SKM-1 (cell line): ENCODE results near the gene CMYA5.
"Not testable (repeated sequence)": the region's sequence is repeated elsewhere in the genome, so short reads cannot be mapped to it uniquely, and the experiment has no call there.

ENCODE experiments used
- DNase-seq: peaks from one replicate; lab custom pipeline; 2025; ENCODE audit not compliant: unreplicated experiment; lab: John Stamatoyannopoulos, UW

Gene CMYA5

DNA sequence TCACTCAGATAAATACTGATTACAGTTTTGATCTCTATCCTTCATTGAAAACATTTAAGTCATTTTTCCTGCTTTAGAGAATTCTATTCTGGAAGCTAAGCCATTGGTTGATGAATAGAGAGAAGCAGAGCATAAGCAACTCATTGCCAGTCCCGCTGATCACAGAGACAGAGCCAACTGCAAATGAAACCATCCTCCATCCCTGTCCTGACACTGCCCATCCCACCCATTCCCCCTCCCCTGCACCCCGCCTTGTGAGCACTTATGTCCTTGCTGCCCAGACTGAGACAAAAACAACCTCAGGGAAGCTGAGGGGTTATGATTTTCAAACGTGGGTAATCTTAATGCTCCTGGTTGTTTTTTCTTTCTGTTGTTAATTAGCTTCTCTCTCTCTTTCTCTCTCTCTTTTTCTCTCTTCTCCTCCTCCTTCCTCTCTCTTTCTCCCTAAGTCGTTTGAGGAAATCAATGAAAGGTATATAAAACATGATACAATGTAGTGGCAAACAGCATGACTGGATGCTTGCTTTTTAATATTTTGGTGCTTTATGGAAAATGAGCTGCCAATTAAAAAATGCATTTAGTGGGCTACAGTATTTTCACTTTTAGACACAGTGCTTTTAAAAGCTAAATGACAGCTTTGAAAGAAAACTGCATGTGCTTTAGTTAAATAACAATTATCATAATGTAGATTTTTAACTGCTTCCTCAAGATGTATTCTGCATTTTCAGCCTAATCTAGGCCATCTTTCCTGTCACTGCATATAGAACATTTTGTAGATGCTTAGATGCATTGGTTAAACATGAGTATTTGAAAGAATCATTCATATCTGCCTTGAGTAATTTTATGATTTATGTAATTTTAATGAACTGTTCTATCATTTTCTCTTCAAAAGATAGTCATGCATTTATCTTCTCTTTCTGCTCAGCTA lies 57.3 kb downstream of the CMYA5 start:
- no peak for DNase-seq

- no peak for DNase-seq
Measured at GRCh38 chr5:79750611-79751510, 61.2 kb downstream of the CMYA5 start.

- DNase-seq: no peak
Measured at GRCh38 chr5:79753092-79753491, 63.5 kb downstream of the CMYA5 start.

DNA sequence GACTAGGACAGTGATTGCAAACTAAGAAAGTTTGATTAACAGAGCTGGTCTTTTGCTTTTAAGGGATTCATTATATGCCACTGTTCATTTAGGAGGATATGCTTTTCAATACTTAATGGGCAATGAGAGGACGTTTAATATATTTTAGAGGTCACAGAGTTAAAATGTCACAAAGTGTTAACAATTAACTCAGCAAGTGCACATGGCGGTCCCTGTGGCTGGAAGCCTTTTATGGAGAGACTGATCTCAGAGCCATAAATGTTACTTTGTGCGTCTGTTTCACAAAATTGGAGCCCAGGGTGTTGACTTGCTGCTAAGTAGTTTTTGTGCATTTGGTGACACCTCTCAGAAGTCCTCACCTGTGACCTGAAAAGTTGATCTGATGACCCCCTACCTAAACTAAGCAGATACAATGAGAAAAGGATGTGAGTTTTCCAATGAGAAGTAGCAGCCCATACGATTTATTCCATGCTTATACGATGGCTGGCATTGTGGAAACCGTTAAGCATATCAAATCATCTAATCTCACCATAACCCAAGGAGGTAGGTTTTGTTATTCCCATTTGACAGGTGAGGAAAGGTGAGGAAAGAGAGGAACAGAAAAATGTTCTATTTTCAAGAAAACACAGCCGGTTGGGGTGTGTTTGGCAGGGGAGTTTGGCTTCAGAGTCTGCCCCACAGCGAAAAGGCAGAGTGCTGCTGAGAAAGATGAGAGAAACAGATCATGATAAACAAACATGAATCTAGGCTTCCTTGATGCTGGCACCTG lies 64.4 kb downstream of the CMYA5 start:
- DNase-seq: no peak

- no peak for DNase-seq
Measured at GRCh38 chr5:79754865-79755555, 65.4 kb downstream of the CMYA5 start.

GRCh38 chr5:79756076-79756475 lies 66.4 kb downstream of the CMYA5 start:
- DNase-seq: no peak

- no peak for DNase-seq
Measured at GRCh38 chr5:79759436-79759835, 69.8 kb downstream of the CMYA5 start.

DNA sequence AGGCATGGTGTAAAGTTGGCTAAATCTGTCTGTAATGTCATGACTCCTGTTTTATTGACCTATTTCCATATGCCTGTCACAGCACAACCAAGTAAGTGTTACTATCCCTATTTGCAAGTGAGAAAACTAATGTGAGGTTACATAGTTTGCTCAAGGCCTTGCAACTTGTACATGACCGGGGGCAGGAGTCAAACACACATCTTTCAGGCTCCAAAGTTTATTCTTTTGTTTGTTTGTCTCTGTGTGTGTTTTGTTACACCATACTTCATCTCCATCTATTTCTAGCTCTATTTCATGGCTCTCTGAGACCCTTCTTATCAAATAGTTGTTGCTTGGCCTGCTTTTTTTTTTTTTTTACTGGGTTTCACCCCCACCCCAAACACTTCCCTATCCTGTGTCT lies 70.2 kb downstream of the CMYA5 start:
- no peak for DNase-seq

DNA sequence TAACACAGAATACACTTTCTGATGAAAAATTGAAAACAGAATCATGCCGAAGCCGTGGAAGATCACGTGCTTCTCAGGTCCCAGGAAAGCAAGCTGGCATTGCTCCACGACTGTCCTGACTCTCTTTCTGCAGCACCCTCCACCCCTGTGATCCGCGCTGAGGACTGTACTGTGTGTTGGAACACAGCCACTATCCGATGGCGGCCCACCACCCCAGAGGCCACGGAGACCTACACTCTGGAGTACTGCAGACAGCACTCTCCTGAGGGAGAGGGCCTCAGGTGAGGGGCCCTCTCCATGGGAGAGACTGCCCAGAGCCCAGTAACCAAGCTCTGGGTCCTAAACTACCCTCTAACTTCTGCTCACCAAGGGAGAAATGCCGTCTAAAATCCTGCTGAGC lies 73.3 kb downstream of the CMYA5 start:
- no peak for DNase-seq

- not testable (repeated sequence) for DNase-seq
Measured at GRCh38 chr5:79764147-79764546, 74.5 kb downstream of the CMYA5 start.

- no peak for DNase-seq
Measured at GRCh38 chr5:79771387-79771786, 81.8 kb downstream of the CMYA5 start.

DNA sequence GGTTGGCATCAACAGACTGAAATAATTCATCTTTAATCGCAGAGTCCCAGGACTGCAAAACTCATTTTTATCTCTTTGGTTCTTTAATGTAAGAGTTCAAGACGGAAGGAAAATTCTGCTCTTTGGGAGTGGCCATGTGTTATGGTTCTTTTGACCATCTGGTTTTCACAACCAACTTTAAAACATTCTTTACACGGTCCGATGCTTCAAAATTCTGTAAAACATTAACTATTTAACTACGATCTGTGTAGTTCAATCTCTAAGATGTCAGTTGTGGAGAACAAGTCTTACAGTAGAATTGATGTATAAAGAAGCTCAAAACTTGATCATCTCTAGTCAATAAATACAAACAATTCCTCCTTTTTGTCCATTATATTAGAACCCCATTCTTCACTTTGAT lies 83.0 kb downstream of the CMYA5 start:
- DNase-seq: no peak

DNA sequence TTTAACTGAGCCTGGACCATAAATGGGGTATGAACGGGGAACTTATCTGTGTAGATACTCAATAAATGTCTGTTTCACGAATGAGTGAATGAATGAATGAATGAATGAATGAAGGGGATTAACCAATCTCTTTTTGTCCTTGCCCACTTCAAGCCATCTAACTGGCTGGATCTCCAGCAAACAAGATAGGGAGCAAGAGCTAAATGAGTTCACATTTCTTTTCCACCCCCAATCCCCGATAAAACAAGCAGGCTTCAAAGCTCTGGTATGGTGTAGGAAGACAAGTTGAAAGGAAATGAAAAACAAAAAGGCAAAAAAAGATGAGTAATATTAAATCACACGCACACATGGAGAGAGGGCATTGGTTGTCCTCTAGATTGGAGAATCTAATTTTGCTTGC lies 84.0 kb downstream of the CMYA5 start:
- DNase-seq: no peak

GRCh38 chr5:79774171-79774854 lies 84.7 kb downstream of the CMYA5 start:
- DNase-seq: no peak

DNA sequence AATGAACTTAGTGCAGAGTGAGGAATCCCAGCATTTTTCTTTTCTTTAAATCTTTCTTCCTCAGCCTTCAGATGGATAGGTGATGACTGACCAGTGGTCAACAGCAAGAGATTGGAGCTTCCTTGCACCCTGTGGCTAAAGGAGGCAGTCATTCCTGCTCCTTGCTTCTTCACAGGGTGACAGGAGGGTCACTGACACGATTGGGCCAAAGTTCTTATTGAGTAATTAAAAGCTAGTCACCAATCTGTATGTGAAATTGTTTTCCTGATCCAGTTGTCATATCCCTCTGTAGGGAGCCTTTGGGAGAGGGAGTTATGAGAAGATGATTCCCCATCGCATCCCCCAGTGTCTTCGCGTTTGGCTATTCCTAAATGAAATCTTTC lies 85.2 kb downstream of the CMYA5 start:
- DNase-seq: no peak

DNA sequence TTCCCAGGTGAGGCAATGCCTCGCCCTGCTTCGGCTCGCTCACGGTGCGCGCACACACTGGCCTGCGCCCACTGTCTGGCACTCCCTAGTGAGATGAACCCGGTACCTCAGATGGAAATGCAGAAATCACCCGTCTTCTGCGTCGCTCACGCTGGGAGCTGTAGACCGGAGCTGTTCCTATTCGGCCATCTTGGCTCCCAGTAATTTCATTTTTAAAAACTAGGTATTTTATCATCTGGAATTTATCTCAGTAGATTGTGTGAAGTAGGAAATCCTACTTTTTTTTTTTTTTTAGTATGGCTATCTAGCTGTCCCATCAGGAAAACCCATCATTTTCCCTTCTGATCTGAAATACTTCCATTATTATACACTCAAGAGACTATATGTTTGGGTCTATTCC lies 95.1 kb downstream of the CMYA5 start:
- not testable (repeated sequence) for DNase-seq

DNA sequence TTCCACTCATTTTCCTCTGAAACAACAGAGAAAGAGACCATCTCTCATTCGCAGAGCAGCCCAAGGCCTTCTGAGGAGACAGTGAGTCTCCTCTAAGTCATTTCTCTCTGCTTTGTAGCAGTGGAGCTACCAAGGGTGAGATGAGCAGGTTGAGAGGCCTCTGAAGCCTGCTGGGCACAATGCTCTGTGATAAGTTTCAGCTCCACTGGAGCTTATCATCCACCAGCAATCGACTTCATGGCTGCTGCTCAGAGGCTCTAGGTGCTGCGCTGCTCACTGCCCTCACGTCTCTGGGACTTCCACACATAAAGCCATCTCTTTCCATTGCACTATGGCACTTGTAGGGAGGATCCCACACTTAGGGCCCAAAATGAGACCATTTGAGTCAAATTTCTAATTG lies 96.3 kb downstream of the CMYA5 start:
- DNase-seq: no peak

- DNase-seq: no peak
Measured at GRCh38 chr5:79787448-79787847, 97.8 kb downstream of the CMYA5 start.

- DNase-seq: no peak
Measured at GRCh38 chr5:79791843-79792242, 102.2 kb downstream of the CMYA5 start.

DNA sequence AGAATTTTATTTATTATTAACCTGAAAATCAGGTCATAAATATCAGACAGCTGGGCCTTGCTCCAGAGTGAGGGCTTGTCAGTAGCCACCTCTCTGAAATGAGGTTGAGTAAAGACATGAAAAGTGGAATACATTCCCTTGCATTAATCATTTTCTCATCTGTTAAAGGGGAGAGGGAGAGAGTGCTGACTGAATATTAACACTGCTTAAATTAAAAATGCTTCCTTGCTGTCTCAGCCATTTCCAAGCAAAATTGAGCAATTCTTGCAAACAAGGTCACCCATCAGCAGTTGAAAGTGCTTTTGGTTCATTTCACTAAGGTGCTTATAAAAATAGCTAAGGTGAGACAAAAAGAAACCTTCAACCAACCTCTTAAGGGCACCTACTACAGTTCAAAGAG lies 102.8 kb downstream of the CMYA5 start:
- no peak for DNase-seq
